GM21717 (cell line): Measurements from ENCODE around the gene RBM20.
"Not testable (repeated sequence)": the region's sequence is repeated elsewhere in the genome, so short reads cannot be mapped to it uniquely, and the experiment has no call there.

Experiments
- ATAC-seq: cut with Tn5 transposase; IDR thresholded peaks from one replicate; pipeline ENCODE4 v1.9.1; 2021; ENCODE audit warnings: mild to moderate bottlenecking, moderate library complexity; ENCODE audit not compliant: unreplicated experiment

RBM20 gene

DNA sequence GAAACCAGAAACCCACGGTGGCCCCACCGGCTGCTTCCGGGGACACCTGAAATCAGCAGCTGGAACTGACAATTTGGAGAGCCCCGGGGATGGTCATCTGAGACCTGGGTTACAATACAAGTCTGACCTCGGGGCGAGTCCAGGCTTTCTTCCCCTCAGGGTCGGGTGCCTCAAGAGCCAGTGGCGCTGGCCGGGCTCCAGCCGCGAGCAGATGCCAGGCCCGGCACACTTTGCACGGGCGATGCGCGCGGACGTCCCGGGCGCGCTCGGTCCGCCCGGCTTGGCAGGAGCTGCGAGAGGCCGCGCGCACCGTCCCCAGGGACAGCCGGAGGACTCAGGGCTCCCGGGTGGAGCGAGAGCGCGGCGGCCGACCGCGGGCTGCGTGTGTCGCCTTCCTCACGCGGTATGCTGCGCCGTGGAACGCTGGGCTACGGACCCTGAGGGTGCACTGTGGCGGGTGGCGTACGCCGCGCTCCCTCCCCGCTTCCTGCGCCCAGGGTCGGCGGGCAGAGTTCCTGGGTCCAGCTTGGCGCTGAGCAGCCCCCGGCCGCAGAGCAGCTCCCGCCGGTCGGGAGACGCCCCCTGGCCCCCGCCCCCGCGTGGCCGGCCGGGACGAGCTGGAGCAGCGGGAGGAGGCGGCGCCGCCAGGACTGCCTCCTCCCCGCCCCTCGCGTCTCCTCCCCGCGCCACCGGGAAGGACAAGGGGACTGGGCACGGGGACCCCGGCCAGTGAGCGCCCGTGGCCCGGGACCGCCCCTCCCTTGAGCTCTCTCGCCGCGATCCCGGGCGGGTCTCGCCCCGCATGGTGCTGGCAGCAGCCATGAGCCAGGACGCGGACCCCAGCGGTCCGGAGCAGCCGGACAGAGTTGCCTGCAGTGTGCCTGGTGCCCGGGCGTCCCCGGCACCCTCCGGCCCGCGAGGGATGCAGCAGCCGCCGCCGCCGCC lies at the start of gene RBM20:
Gene RBM20 (plus strand): TSS at position 684 of the 945 bp plus-strand sequence. CDS start 119 bp downstream, at position 803.
- no peak for ATAC-seq

DNA sequence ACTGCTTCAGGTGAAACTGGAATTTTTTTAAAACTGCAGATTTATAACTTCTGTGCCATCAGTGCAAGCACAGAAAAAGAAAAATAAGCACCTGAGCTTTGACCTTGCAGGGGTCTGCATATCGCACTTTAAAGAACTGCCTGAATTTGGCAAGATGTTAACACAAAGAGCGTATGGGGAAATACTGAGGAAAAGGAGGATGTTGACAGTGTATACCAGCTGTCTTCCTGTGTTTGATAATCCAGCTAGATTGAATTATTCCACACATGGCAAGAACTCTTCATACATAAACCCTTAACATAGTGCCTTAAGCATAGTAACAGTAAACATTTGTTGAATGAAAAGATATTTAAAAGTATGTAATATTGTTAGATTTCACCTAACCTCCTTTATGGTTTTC lies 46.7 kb upstream of the RBM20 start:
- no peak for ATAC-seq

DNA sequence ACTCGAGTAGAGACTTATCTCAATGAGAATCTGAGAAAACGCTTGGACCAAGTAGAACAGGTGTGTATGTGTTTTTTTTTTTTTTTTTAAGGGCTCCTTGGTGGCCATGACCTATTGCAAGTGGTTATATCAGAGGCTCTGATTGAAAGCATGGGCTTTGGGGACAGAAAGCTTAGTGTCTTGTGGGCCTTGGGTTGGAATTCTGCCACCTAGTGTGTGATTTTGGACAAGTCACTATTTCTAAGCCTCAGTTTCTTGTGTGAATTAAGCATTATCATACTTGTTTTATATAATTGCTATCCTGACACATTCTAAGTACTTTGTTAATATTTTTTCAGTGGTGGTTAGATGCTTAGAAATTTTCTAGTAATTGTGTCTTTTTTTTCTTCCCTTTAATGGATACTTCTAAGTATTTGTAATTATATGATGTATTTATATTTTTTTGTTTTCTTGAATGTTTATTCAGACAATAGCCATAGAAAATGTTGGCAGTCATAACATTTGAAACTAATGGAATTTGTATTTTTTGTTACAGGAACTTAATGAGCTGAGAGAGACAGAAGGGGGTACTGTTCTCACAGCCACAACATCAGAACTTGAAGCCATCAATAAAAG lies 43.5 kb upstream of the RBM20 start:
- peak; percentile 64 for ATAC-seq

DNA sequence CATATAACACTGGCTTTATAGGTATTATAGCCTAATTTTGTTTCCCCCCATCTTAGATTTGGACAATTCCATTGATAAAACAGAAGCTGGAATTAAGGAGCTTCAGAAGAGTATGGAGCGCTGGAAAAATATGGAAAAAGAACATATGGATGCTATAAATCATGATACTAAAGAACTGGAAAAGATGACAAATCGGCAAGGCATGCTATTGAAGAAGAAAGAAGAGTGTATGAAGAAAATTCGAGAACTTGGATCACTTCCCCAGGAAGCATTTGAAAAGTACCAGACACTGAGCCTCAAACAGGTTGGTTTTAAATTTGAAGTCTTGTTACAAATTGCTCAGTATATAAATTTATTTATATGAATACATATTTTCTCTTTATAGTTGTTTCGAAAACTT lies 42.6 kb upstream of the RBM20 start:
- no peak for ATAC-seq

DNA sequence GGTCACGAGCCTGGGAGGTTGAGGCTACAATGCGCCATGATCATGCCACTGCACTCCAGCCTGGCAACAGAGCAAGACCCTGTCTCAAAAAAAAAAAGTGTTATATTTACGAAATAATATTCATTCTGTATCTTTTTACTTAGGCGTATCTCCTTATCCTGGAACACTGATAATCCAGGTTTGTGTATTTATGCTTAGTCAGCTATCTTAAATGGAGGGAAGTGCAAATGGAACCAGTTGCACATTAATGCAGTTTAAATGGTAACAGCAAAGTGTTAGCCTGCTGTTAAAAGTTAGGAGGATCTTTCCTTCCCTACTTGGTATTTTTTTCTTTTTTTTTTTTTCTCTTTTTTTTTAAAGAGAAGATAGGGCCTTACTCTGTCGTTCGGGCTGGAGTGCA lies 36.0 kb upstream of the RBM20 start:
- ATAC-seq = no peak

DNA sequence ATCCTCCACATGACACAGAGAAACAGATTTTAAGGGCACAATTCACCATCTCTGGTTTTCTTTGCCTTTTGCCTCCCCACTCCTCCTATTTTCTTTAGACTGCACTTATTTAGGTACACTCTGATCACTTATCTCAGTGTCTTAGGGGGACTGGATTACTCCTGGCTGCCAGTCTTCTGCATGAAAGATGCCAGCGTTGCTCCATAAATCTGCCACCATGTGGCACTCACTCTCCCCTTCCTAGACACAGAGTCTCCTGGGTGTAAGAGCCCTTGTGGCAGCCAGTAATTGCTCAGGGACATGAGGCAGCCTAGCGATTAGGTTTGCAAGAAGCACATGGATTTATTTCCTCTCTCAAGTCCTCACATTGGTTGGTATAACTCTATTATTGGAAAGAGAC lies 34.5 kb upstream of the RBM20 start:
- no peak for ATAC-seq

DNA sequence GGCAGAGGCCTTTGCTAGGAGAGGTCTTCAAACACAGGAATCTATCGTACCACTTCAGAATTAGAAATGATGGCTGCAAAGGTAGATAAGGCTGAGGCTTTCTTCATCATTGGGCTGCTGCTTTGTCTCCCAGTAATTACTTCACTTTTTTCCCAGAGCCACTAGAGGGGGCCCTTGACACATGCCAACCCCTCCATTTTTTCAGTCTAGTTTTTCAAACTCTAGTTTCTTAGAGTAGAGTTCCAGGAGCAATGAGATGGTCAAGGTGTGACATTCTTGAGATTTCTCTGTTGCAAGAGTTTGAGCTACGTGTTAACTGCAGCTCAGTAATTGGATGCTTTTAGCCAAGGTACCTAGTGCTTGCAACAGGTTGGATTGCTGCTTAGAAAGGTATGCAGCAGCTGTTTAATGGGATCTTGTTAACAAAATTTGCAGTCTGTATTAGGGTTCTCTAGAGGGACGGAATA lies 33.8 kb upstream of the RBM20 start:
- peak; percentile 26 for ATAC-seq

DNA sequence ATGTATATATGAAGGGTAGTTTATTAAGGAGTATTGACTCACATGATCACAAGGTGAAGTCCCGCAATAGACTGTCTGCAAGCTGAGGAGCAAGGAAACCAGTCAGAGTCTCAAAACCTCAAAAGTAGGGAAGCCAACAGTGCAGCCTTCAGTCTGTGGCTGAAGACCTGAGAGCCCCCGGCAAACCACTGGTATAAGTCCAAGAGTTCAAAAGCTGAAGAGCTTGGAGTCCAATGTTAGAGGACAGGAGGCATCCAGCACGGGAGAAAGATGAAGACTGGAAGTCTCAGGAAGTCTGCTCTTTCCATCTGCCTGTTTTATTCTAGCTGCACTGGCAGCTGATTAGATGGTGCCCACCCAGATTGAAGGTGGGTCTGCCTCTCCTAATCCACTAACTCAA lies 33.4 kb upstream of the RBM20 start:
- ATAC-seq = not testable (repeated sequence)

DNA sequence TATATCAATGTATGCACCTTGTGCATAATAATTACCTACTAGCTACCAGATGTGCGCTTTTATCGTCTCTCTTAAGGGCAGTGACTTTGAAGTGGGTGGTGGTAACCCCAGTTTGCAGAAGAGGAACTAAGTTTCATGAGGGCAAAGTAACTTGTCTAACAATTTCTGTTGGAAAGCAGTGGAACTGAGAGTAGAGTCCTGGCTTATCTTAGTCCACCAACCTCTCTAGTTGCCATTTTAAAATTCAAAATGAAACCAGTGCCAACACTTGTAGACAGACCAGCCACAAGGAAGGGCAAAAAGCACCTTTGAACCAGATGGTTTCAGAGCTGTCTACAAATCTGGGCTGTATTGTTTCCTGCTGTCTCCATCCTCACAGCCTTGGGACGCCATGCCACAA lies 32.0 kb upstream of the RBM20 start:
- ATAC-seq = peak; percentile 47

DNA sequence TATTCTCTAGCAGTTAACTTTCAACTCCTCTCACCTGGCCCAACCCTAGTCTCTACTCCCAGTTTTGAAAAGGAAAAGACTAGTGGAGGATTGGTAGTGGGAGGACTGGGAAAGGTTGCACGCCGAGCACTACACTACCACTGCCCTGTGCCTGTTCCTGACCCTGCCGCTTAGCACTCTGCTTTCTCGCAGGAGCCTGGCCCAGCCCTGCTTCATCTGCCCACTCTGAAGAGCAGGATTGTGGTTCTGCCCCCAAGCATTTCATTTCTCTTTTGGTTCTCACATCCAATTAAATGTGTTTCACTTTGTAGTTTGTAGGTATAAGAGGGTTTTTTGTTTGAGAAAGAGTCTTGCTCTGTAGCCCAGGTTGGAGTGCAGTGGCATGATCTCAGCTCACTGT lies 31.5 kb upstream of the RBM20 start:
- ATAC-seq = no peak

DNA sequence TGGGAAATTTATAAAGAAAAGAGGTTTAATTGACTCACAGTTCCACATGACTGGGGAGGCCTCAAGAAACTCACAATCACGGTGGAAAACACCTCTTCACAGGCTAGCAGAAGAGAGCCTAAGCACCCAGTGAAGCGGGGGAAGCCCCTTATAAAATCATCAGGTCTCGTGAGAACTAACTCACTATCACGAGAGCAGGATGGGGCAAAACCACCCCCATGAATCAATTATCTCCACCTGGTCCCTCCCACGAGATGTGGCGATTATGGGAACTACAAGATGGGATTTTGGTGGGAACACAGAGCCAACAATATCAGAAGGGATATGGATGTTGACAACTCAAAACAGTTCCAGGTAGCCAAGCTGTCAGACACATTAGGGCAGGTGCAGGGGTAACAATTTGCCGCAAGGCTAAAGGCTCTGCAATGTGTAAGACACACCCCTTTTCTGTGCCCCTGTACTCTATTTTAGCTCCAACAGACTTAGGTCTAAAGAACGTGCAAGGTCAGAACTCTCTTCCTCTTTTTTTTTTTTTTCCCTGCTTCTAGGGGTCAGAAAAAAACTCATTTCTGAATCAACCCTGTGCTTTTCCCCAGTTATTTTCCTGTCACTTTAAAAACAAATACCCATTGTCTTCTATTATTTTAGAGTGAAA lies 30.7 kb upstream of the RBM20 start:
- peak; percentile 13 for ATAC-seq

DNA sequence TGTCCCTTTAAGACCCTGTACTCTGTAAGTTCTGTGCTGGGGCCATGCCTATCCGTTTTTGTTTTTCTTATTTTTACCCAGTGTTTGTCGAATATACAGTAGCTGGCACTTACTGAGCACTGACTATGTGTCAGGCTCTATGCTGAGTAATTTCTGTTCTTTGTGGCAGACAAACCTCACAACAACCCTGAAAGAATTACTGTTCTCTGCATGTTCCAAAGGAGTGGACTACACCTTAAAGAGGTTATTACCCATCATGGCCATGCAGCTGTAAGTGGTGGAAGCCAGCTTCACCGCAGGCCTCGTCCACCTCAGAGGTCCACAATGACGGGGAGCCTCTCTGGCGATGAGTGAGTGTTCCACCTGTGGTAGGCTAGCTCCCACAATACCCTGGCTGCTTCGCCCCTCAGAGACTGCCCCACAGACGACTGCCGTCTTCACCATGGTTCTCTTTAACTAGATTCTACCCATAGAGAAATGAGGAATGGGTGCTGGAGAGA lies 30.1 kb upstream of the RBM20 start:
- peak; percentile 38 for ATAC-seq

DNA sequence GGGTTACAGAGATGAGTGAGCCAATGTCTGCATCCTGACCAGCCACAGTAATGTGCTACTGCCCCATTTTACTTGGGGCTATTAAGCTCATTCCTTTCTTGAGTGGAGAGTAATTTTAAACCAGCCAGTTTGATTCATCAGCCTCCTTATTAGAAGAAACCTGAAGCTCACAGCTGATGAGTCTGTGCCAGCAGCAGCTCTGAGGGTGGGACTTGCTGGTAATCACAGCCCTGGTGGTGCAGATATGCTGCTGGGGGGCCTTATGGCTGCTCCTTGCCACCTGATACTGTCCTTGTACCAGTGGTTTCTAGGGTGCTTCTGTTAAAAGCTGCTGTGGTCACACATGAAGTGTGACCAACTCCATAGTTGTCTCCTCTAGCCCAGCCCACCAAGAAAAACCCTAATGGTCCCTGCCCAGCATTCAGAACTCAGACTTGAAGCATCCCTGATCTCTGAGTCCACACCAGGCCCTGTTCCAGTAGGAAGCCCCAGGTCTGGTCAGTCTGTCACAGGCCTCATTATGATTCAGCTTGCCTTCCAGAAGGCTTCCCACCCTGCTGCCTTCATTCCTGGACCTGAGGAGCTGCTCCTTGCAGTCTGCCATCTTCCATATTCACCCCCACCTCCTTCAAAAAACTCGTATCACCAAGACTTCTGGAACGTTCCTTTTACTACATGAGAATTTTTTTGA lies 28.9 kb upstream of the RBM20 start:
- ATAC-seq = no peak

DNA sequence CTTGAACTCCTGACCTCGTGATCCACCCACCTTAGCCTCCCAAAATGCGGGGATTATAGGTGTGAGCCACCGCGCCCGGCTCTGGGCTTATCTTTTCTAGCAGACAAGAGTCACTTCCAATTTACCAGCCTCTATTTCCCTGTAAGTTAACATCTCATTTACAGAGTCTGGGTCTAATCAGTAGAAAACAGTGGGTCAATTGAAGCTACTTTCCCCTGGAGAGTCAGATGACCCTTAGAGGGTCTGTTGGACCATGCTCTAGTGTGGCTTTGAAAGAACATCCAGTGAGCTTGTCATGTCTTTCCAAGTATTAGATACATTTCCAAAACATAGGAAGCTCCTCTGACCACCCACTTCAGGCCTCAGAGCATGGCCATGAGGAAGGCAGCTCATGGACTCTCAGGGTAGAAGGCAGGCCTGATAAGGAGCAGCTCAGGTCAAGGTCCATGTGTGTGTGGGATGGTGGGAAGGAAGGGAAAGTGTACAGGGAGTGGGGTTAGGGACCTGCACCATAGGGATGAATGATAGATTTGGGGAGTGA lies 27.6 kb upstream of the RBM20 start:
- no peak for ATAC-seq

DNA sequence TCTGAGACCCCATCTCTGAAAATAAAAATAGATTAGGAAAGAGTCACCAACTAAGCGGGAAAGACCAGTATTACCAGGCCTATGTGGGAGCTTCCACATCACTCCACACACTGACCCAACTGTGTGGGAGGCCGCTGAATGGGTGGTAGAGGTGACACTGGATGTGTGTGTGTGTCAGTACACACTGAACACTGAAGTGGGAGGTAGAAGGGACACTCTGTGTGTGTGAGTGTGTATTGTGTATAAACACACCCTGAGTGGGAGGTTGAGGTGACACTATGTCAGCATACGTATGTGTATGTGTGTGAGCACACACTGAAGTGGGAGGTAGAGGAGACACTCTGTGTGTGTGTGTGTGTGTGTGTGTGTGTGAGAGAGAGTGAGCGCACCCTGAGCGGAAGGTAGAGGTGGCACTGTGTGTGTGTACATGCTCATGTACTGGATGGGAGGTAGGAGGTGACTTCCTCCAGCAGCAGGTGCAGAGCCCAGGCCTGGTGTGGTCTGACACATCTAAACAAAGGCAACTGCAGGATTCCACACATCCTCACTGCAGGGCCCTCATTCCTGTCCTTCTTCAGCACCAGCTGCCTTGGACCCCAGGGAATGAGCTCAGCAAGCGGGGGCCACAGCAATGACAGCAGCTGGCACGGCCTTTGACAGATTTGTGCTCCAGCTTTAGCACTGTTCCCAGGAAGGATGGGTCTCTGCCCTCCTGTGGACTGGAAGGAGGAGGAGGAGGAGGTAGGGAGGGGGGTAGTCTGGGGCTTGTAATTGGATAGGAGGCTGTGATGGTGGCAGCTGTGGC lies 26.5 kb upstream of the RBM20 start:
- ATAC-seq = no peak

DNA sequence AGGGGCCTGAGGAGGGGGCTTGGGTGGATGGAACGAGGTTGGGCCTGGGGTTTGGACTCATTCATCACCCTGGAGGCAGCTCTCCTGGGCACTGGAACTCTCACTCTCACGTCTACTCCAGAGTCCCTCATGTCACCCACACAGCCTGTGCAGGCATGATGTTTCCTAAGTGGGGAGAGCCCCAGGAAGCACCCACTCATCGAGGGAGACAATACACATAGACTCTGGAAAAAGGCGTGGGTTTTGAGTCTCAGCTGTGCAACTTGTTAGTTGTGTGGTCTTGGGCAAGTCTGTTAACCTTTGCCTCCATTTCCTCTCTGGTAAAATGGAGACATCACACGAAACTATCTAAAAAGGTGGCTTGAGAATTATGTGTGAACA lies 25.9 kb upstream of the RBM20 start:
- no peak for ATAC-seq

DNA sequence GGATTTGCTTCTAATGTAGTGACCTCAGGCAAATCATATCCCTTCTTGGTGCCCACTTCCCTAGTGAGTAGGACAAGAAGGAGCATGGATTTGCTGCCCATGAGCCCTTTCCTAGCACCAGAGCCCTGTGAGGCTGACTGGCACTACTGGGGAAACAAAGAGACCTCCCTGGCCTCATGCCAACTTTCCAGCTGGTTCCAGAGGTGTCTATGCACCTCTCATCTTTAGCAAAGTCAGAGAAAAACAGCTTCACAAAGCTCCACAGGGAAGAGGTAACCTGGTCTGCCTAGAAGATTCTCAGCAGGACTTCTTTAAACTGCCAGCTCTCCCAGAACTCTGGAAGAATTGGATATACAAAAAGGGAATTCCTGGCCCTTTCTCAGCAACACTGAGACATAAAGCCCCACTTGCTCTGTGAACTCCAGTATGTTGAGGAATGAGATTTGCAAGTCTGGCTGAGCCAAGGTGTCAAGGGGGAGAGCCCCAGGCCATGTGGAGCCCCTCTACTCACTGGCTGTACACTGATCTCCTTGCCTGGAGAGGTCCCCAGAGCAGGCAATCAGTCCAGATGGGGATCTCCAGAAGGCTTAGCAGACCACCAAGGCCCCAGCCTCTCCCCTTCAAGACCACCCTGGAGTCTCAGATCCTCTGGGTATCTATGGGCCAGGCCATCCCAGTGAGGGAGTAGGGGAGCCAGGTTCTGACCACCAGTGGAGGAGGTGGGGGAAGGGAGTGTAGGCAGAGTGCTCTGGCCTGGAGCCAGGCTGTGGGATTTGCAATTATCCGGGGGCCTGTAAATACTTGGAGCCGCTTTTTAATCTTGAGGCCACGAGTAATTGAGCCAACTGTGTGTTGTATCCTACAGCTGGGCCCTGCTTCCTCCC lies 24.4 kb upstream of the RBM20 start:
- ATAC-seq = no peak

DNA sequence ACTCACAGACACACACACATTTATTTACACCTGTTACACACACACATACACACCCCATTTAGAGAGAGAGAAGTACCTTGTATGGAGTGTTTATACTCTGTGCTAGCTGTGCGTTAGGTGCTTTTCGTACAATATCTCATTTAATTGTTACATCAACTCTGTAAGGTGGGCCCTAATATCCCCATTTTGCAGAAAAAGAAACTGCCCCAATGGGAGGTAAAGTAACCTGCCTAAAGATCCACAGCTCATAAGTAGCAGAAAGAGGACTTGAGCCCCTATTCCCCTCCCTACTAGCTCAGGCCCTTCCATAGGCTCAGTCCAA lies 23.8 kb upstream of the RBM20 start:
- ATAC-seq = no peak

DNA sequence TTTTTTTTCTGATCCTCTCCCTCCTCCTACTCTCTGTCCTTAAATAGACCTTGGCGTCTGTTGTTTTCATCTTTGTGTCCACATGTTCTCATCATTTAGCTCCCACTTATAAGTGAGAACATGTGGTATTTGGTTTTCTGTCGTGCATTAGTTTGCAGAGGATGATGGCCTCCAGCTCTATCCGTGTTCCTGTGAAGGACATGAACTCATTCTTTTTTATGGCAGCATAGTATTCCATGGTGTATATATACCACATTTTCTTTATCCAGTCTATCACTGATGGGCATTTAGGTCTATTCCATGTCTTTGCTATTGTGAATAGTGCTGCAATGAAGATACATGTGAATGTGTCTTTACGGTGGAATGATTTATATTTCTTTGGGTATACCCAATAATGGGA lies 20.8 kb upstream of the RBM20 start:
- ATAC-seq = not testable (repeated sequence)
